HG02678 (cell line): ENCODE measurements around the gene RGS14.

Experiments
- ATAC-seq: cut with Tn5 transposase; IDR thresholded peaks from one replicate; pipeline ENCODE4 v1.9.1; 2021; ENCODE audit warnings: mild to moderate bottlenecking, moderate library complexity; ENCODE audit not compliant: unreplicated experiment

Gene RGS14

DNA sequence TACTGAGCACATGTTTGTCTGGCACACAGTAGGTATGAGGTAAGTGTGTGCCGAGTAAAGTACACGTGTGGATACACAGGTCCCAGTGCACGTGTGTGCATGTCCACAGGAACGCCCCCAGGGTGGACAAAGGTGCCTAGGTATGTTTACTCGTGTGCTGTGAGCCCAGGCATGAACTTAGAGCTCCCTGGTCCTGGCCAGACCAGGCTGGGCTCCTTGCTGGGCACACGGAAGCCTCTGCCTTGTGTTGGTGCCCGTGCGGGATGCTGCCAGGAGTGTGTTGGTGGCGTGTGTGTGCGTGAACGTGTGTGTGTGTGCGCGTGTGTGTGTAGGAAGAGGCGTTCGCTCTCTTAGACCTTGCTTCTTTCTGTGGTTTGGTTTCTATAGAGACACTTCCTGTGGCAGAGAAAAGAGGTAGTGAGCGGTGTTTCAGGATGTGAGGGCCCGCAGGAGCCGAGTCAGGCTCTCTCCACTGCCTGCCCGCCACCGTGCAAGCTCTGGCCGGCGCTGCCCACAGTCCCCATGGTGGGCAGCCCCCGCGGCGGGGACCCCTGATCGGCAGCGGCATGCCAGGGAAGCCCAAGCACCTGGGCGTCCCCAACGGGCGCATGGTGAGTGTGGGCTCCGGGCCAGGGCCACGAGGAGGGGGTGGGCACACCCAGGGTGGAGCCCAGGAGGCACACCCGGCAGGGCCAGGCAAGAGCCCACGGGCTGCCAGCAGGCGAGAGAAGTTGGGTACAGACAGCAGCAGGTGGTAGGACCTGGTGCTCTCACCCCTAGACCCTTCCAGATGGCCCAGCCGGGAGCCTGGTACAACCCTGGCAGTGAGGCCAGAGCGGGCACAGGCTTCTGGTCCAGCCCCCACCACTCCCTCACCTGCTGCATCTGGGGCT is at the start of gene RGS14:
TSS of gene RGS14 (plus strand) at position 466 of the 893 bp plus-strand sequence. CDS start at position 567, 101 bp downstream.
- ATAC-seq: peak; percentile 95

GRCh38 chr5:177308740-177309139 is 49.0 kb upstream of the RGS14 start:
- no peak for ATAC-seq

GRCh38 chr5:177309351-177310191 is 48.2 kb upstream of the RGS14 start:
- ATAC-seq: no peak

- no peak for ATAC-seq
Observed at GRCh38 chr5:177310332-177310731, 47.4 kb upstream of the RGS14 start.

DNA sequence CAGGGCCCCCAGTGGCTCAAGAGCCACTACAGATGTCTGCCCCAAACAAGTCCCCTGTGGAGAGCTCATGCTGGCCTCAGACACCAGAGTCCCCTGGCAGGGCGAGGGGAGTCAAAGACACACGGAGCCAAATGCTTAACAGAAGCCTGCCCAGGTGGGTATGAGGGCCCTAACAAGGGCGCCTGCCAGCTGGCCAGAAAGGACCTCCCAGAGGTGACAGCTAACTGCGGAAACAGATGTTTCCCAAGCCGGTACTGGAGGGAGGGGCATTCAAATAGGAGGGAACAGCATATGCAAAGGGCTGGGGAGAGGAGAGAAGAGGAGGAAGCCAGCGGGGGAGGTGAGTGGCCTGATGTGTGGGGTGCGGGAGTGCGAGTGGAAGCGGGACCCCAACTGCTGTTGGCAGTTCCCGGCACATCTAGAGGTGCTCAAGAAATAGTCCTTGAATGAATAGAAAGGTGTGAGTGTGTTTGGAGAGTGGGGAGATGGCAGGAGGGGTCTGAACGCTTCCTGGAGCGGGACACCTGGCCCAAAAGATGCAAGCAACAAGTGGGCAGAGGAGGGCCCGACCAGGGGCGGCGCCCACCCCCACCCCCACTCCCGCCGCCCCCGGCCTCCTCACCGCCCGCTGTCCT is 46.9 kb upstream of the RGS14 start:
- ATAC-seq: peak; percentile 37

GRCh38 chr5:177311392-177311722 is 46.4 kb upstream of the RGS14 start:
- ATAC-seq: peak; percentile 2

- ATAC-seq: peak; percentile 78
Observed at GRCh38 chr5:177311723-177312648, 45.7 kb upstream of the RGS14 start, which contains the start of gene MXD3. Gene MXD3, minus strand, starts transcription at chr5:177311898. Its CDS starts 68 bp downstream, at chr5:177311830.

DNA sequence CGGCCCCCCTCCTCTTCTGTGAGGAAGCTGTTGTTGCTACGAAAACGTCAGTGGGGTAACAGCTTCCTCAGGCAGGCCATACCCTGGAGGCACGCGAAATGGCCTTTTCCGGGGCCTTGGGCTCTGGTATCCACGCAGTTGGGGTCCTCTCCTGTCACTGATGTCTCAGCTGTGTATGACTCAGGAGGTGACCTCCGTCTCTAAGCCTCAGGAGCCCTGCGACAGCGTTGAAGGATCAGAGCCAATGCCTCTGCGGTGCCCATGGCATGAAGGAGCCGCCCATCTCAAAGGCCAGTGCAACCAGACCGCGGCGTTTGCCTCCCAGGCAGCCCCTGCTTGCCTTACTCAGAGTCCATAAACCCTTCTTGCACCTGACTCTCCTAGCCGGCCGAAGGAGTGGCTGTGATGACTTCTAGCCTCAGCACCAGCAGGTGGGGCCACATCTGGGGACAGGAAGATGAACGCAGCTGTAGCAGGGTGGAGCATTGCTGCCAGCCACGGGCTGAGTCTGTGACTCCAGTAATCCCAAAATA is 45.0 kb upstream of the RGS14 start:
- ATAC-seq: peak; percentile 21

- ATAC-seq: no peak
Observed at GRCh38 chr5:177313561-177314259, 44.0 kb upstream of the RGS14 start.

- no peak for ATAC-seq
Observed at GRCh38 chr5:177314376-177315342, 43.1 kb upstream of the RGS14 start.

GRCh38 chr5:177315411-177315810 is 42.3 kb upstream of the RGS14 start:
- ATAC-seq: no peak

DNA sequence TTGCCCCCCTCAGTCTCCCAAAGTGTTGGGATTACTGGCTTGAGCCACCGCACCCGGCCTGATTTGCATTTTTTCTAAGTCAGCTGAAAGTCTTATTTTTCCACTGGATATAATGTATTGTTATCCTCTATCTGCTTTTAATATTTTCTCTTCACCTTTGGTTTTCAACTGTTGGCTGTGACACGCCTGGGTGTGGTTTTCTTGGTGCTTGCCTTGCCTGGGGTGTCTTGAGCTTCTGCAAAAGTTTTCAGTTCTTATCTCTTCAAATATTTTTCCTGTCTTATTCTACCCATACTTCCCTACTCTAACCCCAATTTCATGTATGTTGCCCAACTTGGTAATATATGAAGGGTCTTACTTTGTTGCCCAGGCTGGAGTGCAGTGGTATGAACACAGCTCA is 41.7 kb upstream of the RGS14 start:
- ATAC-seq: no peak

DNA sequence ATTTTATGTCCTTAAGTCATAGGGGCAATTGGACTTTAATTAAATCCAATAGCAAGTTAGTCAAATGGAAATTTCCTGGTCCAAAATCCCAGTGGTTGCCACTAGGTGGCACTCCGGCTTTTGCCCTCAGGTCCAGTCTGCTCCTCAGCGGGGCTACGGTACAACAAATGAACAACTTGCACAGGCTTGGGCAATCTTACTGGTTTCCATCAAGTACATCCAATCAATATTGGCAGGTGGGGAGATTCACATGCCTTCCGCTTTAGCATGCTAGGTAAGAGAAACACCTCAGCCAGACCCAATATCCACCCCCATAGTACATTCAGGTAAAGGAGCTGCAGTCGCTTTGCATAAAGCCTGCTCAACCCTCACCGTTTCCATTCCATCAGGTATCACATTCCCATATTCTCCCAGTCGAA is 39.8 kb upstream of the RGS14 start:
- ATAC-seq: peak; percentile 48

DNA sequence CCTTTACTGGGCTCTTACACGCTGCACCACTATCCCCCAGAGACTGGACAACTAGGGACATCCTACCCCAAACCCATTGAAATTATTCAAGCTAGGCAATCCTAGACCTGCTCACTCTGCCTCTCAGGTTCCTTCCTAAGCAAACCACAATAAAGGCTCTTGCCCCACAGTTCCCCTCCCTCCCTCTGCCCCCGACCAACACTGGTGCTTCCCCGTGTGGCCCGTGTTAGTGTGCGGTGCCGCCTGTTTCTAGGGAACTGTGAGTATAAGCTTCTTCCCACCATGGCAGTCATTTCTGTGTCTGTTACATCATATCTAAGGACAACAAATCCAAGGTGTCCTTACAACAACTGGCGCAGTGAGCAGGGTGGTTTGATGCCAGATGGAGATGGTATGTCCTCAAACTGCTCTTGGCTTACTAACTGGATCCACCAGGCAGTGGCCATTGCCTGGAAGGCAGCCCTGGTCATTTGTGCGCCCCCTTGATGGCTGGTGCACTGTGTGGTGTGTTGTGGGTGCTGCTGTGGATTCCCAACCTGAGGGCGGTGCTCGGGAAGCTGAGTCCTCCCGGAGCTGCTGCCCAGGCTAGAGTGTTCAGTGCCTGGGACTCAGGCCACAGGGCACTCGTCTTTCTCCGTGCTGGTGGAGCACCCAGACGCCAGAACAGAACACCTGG is 37.7 kb upstream of the RGS14 start:
- ATAC-seq: no peak

- ATAC-seq: no peak
Observed at GRCh38 chr5:177320879-177321278, 36.8 kb upstream of the RGS14 start.

- no peak for ATAC-seq
Observed at GRCh38 chr5:177325868-177326381, 31.8 kb upstream of the RGS14 start.
